Measurements from ENCODE around the gene CNOT1. TPM values are rescaled to one million over a fixed set of nuclear protein-coding genes. Genes with fewer than 3 reads are reported as not detected.

CNOT1 gene
- total RNA-seq, 1 experiment from 2014 or later: 299 TPM

DNA sequence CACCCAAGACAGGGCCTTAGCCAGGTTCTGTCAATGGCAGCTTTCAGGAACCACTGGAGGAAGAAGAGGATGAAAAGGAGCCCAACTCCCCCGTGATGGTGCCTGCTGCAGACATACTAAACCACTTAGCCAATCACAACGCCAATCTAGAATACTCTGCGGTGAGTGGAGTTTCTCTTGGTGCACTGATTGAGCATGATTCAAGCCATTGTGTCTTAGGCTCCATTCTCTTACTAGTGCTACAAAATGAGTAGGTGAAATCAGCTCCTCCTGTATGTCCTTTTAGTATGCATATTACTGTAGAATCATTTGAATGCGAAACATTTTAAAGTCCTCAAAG is 112.9 kb downstream of the CNOT1 start:
- H3K9ac ChIP-seq (ENCODE audit: low read length): no peak overlapping the region

DNA sequence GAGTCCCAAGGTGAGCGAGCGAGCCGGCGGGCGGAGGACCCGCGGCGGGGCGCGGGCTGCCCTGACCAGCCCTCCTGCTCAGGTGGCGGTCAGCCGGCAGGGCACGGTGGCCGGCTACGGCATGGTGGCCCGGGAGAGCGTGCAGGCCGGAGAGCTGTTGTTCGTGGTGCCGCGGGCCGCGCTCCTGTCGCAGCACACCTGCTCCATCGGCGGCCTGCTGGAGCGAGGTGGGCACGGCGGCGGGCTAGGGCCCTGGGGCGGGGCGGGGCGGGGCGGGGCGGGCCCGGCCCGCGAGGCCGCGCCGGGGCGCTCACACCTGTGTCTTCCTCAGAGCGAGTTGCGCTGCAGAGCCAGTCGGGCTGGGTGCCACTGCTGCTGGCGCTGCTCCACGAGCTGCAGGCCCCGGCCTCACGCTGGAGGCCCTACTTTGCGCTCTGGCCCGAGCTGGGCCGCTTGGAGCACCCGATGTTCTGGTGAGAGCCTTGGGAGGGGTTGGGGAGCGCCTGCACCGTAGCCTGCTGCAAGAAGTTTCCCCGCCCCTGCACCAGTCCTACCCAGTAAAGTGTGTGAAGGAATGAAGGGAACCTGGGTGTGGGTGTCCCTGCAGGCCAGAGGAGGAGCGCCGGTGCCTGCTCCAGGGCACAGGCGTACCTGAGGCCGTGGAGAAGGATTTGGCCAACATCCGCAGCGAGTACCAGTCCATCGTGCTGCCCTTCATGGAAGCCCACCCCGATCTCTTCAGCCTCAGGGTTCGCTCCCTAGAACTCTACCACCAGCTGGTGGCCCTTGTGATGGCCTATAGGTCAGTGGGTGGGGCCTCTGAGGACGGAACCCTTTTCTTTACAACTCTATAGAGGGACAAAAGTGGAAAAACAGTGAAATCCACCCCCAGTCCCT is 113.5 kb downstream of the CNOT1 start:
- H3K9me2 ChIP-seq (replicated peaks; ENCODE audit: insufficient read depth, low read length): no peaks in the 10 kb centered on the region
- peaks cover 14% of the 10 kb centered on the region; the same call in 1 of the 2 replicates for H3K79me2 ChIP-seq (ENCODE audit: low read length)
- no peaks in the 10 kb centered on the region for H3K27me3 ChIP-seq (ENCODE audit: low read length)
- no peaks in the 10 kb centered on the region for H3K9me3 ChIP-seq (ENCODE audit: low read length)
- no peaks in the 10 kb centered on the region for H4K20me1 ChIP-seq (ENCODE audit: insufficient read depth, low read depth, low read length)
- H3K4me1 ChIP-seq (ENCODE audit: low read length): peaks cover 28% of the 10 kb centered on the region
- no peak overlapping the region for H3K4me3 ChIP-seq (ENCODE audit: low read length)
- H3K9ac ChIP-seq (ENCODE audit: low read length): no peak overlapping the region
- no peak overlapping the region for H3K27ac ChIP-seq (ENCODE audit: low read length)
- no peak overlapping the region for H2AFZ ChIP-seq (ENCODE audit: low read length)
- DNase-seq: no peak
- H3K36me3 ChIP-seq (ENCODE audit: insufficient read depth, low read length): peaks cover 56% of the 10 kb centered on the region
- no peak overlapping the region for H3K4me2 ChIP-seq (ENCODE audit: low read depth, low read length, poor library complexity, severe bottlenecking)

More for the DNA sequence above, 112.9 kb downstream of the CNOT1 start:
- Histone ChIP-seq H3K9me2 (replicated peaks; ENCODE audit: insufficient read depth, low read length) (no peaks in the 10 kb centered on the region), H4K20me1 (ENCODE audit: insufficient read depth, low read depth, low read length) (no peaks in the 10 kb centered on the region), H3K27ac (ENCODE audit: low read length) (no peak overlapping the region), H2AFZ (ENCODE audit: low read length) (no peak overlapping the region), H3K4me3 (ENCODE audit: low read length) (no peak overlapping the region), H3K79me2 (ENCODE audit: low read length) (peaks cover 14% of the 10 kb centered on the region; the same call in 1 of the 2 replicates), H3K36me3 (ENCODE audit: insufficient read depth, low read length) (peaks cover 57% of the 10 kb centered on the region), H3K27me3 (ENCODE audit: low read length) (no peaks in the 10 kb centered on the region), H3K4me2 (ENCODE audit: low read depth, low read length, poor library complexity, severe bottlenecking) (no peak overlapping the region), H3K9me3 (ENCODE audit: low read length) (no peaks in the 10 kb centered on the region), H3K4me1 (ENCODE audit: low read length) (peaks cover 28% of the 10 kb centered on the region)
- DNase-seq: no peak

DNA sequence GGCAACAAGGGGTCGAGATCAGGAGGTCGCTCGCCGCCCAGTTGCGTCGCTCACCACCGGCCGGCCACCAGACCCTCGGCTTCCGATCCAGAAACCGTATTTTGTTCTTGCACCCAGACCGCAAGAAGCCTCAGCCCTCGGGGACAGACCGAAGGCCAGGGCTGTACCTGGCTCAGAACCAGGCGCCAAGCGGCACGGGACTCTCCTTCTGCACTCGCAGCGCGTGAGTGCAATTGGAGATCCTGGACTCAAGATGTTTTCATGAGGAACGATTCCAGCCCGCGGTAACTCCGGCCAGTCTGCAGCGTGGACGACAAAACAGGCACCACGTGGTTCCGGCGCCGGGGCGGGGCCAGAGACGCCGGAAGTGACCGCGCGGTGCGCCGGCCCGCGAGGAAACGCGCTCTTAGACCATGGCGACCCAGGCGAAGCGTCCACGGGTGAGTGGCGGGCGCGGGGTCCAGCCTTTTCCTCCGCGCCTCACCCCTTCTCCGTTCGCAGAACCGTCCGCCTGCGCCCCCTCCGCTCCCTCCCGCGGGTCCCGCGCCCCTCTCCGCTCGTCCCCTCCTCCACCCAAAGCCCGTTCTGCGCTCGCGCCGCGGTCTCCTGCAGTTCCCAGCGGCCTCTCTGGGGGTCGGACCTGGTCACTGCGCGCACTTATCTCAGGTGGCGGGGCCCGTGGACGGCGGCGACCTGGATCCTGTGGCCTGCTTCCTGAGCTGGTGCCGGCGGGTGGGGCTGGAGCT is 114.3 kb downstream of the CNOT1 start, which contains the start of gene SETD6:
Gene SETD6, plus strand, starts transcription at position 393 of the 746 bp plus-strand sequence. Its CDS starts 21 bp downstream, at position 414.
- Histone ChIP-seq H3K4me2 (ENCODE audit: low read depth, low read length, poor library complexity, severe bottlenecking) (no peak within 1 kb of the TSS), H3K36me3 (ENCODE audit: insufficient read depth, low read length) (peaks cover 55% of the 10 kb centered on the region), H3K4me3 (ENCODE audit: low read length) (no peak within 1 kb of the TSS), H3K4me1 (ENCODE audit: low read length) (peaks cover 25% of the 10 kb centered on the region), H3K27me3 (ENCODE audit: low read length) (no peaks in the 10 kb centered on the region), H3K79me2 (ENCODE audit: low read length) (0 out of 2 replicates have a peak, but pooled peaks cover 6% of the 10 kb centered on the region), H2AFZ (ENCODE audit: low read length) (no peak within 1 kb of the TSS), H3K27ac (ENCODE audit: low read length) (no peak within 1 kb of the TSS), H3K9me2 (replicated peaks; ENCODE audit: insufficient read depth, low read length) (no peaks in the 10 kb centered on the region), H3K9ac (ENCODE audit: low read length) (no peak within 1 kb of the TSS), H4K20me1 (ENCODE audit: insufficient read depth, low read depth, low read length) (no peaks in the 10 kb centered on the region), H3K9me3 (ENCODE audit: low read length) (no peaks in the 10 kb centered on the region)
- no peak for DNase-seq

DNA sequence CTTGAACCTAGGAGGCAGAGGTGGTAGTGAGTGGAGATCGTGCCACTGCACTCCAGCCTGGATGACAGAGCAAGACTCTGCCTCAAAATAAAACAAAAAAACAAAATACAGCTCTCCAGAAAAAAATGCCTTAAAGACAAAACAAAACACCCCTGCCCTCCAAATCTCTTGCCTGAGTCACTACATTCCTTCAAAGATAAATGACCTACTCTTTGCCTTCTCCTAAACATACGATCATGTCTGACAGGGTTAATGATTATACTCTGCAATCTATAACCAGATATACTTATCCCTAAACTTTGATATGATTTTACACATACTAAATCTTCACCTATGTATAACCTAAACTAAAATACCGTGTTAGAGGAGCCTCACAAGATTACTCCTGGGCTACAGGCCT is 115.8 kb downstream of the CNOT1 start:
- Histone ChIP-seq H3K9me3 (ENCODE audit: low read length) (no peaks in the 10 kb centered on the region), H3K4me3 (ENCODE audit: low read length) (no peak overlapping the region), H3K79me2 (ENCODE audit: low read length) (0 out of 2 replicates have a peak, but pooled peaks cover 6% of the 10 kb centered on the region), H3K27ac (ENCODE audit: low read length) (no peak overlapping the region), H2AFZ (ENCODE audit: low read length) (no peak overlapping the region), H4K20me1 (ENCODE audit: insufficient read depth, low read depth, low read length) (no peaks in the 10 kb centered on the region), H3K27me3 (ENCODE audit: low read length) (no peaks in the 10 kb centered on the region), H3K9ac (ENCODE audit: low read length) (no peak overlapping the region), H3K9me2 (replicated peaks; ENCODE audit: insufficient read depth, low read length) (no peaks in the 10 kb centered on the region), H3K4me2 (ENCODE audit: low read depth, low read length, poor library complexity, severe bottlenecking) (no peak overlapping the region), H3K36me3 (ENCODE audit: insufficient read depth, low read length) (peaks cover 42% of the 10 kb centered on the region), H3K4me1 (ENCODE audit: low read length) (peaks cover 10% of the 10 kb centered on the region)
- DNase-seq: no peak

DNA sequence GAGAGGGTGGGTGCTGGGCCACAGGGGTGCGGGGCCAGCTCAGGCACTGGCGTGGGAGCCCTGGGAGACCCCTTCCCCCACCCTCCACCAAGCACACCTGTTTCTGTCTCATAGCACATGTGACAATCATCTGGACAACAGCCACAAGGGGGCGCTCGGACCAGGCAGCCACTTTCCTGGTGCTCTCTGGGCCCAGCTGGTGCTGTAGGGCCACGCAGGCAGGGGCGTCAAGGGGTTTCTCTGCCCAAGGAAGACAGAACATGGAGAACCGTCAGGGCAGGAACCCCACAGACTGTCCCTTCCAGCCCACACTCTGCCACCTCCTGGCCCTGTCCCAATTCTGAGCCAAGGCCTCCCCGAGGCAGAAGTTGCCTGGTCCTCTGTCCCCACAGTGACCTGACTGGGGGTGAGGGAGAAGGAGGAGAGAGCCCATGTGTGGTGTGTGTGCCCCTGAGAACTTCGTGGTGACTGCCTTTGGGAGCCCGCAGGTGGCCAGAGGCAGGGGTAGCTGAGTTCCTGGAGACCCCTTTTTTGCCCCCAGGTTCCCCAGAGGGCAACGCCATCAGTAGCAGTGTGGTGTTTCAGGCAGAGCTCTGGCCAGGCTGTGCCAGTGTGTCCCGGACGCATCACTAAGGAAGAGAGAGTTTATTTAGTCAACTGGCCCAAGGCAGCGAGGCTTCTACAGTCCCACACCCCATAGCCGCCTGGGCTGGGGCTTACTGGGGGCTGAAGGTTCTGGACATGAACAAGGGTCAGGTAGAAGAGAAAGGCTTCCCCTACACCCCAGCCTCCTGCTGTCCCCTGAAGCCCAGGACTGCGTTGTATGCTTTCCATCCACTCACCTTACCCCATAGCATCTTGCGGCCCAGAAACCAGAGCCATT is 117.5 kb downstream of the CNOT1 start:
- Histone ChIP-seq H3K36me3 (ENCODE audit: insufficient read depth, low read length) (peaks cover 31% of the 10 kb centered on the region), H3K4me1 (ENCODE audit: low read length) (0 out of 2 replicates have a peak, but pooled peaks cover 3% of the 10 kb centered on the region), H3K4me2 (ENCODE audit: low read depth, low read length, poor library complexity, severe bottlenecking) (no peak overlapping the region), H3K9me2 (replicated peaks; ENCODE audit: insufficient read depth, low read length) (no peaks in the 10 kb centered on the region), H3K79me2 (ENCODE audit: low read length) (no peaks in the 10 kb centered on the region), H3K9ac (ENCODE audit: low read length) (no peak overlapping the region), H3K27me3 (ENCODE audit: low read length) (no peaks in the 10 kb centered on the region), H3K9me3 (ENCODE audit: low read length) (no peaks in the 10 kb centered on the region), H3K4me3 (ENCODE audit: low read length) (no peak overlapping the region), H2AFZ (ENCODE audit: low read length) (no peak overlapping the region), H4K20me1 (ENCODE audit: insufficient read depth, low read depth, low read length) (no peaks in the 10 kb centered on the region), H3K27ac (ENCODE audit: low read length) (no peak overlapping the region)
- peak; percentile 92 for DNase-seq

DNA sequence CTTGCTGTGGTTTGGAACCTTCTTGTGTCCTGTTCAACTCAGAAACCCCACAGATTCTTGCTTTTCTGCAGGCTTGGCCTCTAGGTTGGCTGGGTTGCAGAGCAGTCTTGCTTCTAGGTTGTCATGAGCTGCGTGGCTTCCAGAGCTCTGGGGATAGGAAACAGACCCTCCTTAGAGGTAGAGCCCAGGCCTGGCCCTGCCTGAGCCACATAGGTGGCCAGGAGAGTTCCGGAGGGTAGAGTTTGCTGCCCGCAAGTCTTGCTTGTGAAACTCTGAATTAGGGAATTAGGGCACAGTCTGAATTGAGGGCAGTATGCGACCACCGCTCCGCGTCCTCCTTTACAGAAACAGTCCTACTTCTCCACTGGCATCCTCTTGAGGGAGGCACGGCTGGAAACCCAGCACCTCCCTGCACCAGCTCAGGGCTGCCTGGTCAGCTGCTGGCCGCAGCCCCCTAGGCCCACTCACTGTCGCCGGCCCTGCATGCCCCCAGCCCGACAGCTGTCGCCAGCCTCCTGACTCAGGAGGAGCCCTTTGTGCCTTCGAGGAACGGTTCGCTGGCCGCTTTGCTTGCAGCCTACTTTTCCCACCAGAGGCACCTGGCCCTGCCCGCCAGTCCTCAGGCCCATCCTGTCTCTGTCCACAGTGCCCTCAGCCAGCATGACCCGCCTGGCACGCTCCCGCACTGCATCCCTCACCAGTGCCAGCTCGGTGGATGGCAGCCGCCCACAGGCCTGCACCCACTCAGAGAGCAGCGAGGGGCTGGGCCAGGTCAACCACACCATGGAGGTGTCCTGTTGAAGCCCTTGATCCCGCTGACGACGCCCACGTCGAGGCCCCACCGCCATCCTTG is 118.6 kb downstream of the CNOT1 start:
- Histone ChIP-seq H3K9ac (ENCODE audit: low read length) (no peak overlapping the region), H3K36me3 (ENCODE audit: insufficient read depth, low read length) (peaks cover 22% of the 10 kb centered on the region), H3K4me3 (ENCODE audit: low read length) (no peak overlapping the region), H3K79me2 (ENCODE audit: low read length) (no peaks in the 10 kb centered on the region), H3K9me3 (ENCODE audit: low read length) (no peaks in the 10 kb centered on the region), H3K27me3 (ENCODE audit: low read length) (no peaks in the 10 kb centered on the region), H3K9me2 (replicated peaks; ENCODE audit: insufficient read depth, low read length) (no peaks in the 10 kb centered on the region), H3K4me2 (ENCODE audit: low read depth, low read length, poor library complexity, severe bottlenecking) (no peak overlapping the region), H3K27ac (ENCODE audit: low read length) (no peak overlapping the region), H2AFZ (ENCODE audit: low read length) (no peak overlapping the region), H3K4me1 (ENCODE audit: low read length) (peaks cover 9% of the 10 kb centered on the region; the same call in 1 of the 2 replicates), H4K20me1 (ENCODE audit: insufficient read depth, low read depth, low read length) (no peaks in the 10 kb centered on the region)
- DNase-seq: no peak

DNA sequence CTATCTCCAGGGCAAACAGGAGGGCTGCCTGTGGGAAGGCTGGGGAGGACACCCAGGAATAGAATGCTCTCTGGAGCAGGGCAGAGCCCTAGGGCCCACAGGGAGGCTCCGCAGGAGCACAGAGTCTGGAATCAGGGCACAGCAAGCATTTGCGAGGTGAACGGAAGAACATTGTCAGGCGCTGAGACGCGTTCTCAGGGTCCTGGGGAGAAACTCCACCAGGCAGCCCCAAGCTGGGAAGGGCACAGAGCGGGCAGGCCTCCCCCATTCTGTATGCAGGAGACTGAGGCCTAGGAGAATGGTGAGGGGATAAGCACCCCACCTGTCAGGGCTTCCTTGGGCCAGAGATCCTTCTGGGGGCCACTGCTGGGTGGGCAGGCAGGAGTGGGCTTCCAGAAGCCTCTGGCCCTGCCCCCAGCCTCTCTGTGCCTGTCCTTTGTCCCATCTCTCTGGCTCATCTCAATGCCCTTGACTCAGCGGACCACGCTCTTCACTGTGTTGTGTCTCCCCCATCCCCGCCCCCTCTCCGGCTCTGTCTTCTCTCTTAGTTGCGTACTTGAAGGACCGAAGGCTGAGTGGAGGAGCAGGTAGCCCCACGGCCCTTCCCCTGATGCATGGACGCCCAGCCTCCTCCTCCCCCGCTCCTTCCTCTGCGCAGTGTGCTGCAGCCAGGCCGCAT is 119.4 kb downstream of the CNOT1 start:
- Histone ChIP-seq H3K9me2 (replicated peaks; ENCODE audit: insufficient read depth, low read length) (no peaks in the 10 kb centered on the region), H3K9ac (ENCODE audit: low read length) (no peak overlapping the region), H4K20me1 (ENCODE audit: insufficient read depth, low read depth, low read length) (no peaks in the 10 kb centered on the region), H3K27me3 (ENCODE audit: low read length) (no peaks in the 10 kb centered on the region), H2AFZ (ENCODE audit: low read length) (no peak overlapping the region), H3K4me1 (ENCODE audit: low read length) (peaks cover 9% of the 10 kb centered on the region; the same call in 1 of the 2 replicates), H3K79me2 (ENCODE audit: low read length) (no peaks in the 10 kb centered on the region), H3K36me3 (ENCODE audit: insufficient read depth, low read length) (peaks cover 22% of the 10 kb centered on the region), H3K9me3 (ENCODE audit: low read length) (no peaks in the 10 kb centered on the region), H3K27ac (ENCODE audit: low read length) (no peak overlapping the region), H3K4me2 (ENCODE audit: low read depth, low read length, poor library complexity, severe bottlenecking) (no peak overlapping the region), H3K4me3 (ENCODE audit: low read length) (no peak overlapping the region)
- no peak for DNase-seq

Measured in Karpas-422 (cell line).